Cardiac fibroblast (primary cell): Measurements from ENCODE around the gene SEZ6.

ENCODE experiments used
- DNase-seq, 2 donors: peaks; one replicate each; pipeline versions ENCODE4 v3.0.0 to v3.0.0-alpha.2; 2010; ENCODE audit warnings: low read depth in 2 of 2
- H3K4me3 ChIP-seq, 2 donors: replicated peaks in 1 of 2; 1 replicate in 1 of 2; 2 replicates in 1 of 2; pipeline ENCODE4 v1.5.1; 2011; ENCODE audit warnings: low read depth in 2 of 2, low read length in 2 of 2, mild to moderate bottlenecking in 2 of 2, moderate library complexity in 1 of 2
- TF ChIP-seq, protein P1 (sequence below): IDR thresholded peaks from one replicate; pipeline ENCODE4 v1.5.1; 2011; ENCODE audit warnings: low read depth, mild to moderate bottlenecking, low read length, inconsistent platforms

SEZ6 gene, protein sequence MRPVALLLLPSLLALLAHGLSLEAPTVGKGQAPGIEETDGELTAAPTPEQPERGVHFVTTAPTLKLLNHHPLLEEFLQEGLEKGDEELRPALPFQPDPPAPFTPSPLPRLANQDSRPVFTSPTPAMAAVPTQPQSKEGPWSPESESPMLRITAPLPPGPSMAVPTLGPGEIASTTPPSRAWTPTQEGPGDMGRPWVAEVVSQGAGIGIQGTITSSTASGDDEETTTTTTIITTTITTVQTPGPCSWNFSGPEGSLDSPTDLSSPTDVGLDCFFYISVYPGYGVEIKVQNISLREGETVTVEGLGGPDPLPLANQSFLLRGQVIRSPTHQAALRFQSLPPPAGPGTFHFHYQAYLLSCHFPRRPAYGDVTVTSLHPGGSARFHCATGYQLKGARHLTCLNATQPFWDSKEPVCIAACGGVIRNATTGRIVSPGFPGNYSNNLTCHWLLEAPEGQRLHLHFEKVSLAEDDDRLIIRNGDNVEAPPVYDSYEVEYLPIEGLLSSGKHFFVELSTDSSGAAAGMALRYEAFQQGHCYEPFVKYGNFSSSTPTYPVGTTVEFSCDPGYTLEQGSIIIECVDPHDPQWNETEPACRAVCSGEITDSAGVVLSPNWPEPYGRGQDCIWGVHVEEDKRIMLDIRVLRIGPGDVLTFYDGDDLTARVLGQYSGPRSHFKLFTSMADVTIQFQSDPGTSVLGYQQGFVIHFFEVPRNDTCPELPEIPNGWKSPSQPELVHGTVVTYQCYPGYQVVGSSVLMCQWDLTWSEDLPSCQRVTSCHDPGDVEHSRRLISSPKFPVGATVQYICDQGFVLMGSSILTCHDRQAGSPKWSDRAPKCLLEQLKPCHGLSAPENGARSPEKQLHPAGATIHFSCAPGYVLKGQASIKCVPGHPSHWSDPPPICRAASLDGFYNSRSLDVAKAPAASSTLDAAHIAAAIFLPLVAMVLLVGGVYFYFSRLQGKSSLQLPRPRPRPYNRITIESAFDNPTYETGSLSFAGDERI

DNA sequence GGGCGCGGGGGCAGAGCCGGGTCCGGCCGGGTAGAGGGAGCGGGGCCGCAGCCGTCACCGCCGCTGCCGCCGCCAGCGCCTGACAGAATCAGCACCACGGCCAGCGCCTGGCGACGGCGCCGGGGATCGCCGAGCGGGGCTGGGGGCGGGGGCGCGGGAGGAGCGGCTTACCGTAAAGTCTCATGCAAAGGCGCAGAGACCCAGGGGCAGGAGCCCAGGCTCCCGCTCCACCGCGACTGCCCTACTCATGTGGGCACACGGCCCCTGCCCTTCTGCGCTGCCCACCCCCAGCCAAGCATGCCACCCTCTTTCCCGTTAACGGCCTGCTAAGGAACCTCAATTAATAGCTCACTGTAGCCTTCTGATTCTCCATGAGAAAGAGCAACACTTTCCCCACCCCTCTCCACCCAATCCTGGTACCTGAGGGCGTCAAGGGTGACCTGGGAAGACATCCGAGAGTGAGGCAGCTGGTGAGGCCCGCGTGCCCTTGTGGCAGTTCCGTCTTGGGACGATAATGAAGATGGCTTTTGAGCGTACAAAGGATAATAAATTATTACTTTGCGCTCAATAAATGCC is at the start of gene SEZ6:
Gene SEZ6, minus strand, starts transcription at position 98 of the 576 bp plus-strand sequence. CDS start 164 bp downstream, outside the sequence.
- TF ChIP-seq, protein P1, sequence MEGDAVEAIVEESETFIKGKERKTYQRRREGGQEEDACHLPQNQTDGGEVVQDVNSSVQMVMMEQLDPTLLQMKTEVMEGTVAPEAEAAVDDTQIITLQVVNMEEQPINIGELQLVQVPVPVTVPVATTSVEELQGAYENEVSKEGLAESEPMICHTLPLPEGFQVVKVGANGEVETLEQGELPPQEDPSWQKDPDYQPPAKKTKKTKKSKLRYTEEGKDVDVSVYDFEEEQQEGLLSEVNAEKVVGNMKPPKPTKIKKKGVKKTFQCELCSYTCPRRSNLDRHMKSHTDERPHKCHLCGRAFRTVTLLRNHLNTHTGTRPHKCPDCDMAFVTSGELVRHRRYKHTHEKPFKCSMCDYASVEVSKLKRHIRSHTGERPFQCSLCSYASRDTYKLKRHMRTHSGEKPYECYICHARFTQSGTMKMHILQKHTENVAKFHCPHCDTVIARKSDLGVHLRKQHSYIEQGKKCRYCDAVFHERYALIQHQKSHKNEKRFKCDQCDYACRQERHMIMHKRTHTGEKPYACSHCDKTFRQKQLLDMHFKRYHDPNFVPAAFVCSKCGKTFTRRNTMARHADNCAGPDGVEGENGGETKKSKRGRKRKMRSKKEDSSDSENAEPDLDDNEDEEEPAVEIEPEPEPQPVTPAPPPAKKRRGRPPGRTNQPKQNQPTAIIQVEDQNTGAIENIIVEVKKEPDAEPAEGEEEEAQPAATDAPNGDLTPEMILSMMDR: no peak
- peak; percentile 51 to 70 for DNase-seq
- no peak within 1 kb of the TSS for H3K4me3 ChIP-seq

DNA sequence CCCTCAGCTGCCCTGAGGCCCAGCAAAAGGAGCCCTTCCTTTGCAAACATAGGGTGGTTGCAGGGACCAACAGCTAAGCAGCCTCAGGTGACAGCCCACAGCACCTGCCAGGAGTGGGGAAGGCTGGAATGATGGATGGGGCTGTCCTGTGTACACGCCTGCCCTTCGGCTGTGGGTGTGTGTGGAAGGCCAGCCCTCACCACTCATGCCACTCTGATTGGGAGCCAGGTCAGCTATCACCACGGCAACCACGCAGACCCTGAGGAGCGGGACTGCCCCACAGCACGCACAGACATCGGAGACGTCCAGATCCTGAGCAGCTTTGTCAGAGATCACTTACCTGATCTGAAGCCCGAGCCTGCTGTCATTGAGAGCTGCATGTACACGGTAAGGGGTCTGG is 49.0 kb upstream of the SEZ6 start:
- TF ChIP-seq, protein P1: no peak
- DNase-seq: no peak
- no peak overlapping the region for H3K4me3 ChIP-seq

DNA sequence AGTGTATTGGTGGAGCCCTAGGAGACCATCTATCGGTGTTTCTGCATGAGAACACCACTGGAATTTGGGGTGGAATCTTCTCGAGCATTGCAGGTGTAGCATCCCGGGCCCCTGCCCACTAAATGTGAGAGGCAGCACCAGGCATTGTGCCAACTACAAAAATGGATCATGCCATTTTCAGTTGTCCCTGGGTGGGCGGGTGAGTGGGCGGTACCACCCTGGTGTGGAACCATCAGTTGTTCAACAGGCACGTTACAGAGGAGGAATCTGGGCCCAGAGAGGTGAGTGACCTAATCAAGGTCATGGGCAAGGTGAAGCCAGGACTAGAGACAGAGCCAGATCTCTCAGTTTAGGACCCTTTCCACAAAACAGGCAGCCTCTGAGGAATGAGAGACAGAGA is 45.9 kb upstream of the SEZ6 start:
- TF ChIP-seq, protein P1: no peak

DNA sequence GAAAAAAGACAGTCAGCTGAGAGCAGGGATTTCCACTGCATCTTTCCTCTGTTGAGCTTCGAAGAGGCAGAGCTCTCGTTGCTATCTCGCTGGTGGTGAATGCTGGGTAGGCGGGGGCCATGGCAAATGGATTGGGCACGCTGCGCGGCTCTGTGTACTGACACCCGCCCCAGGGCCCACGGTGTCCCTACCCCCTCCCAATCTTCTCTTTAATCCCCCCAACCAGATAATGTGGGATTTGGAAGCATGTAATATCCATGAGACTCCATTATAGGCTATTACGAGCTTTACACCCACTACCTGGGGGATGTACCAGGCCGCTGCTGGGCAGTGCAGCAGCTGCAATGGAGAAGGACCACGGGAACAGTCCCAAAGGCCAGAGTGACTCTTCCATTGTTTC is 45.4 kb upstream of the SEZ6 start:
- TF ChIP-seq, protein P1: no peak
- no peak overlapping the region for H3K4me3 ChIP-seq
- no peak for DNase-seq

More for the DNA sequence above, 45.9 kb upstream of the SEZ6 start:
- no peak for DNase-seq
- H3K4me3 ChIP-seq: no peak overlapping the region

DNA sequence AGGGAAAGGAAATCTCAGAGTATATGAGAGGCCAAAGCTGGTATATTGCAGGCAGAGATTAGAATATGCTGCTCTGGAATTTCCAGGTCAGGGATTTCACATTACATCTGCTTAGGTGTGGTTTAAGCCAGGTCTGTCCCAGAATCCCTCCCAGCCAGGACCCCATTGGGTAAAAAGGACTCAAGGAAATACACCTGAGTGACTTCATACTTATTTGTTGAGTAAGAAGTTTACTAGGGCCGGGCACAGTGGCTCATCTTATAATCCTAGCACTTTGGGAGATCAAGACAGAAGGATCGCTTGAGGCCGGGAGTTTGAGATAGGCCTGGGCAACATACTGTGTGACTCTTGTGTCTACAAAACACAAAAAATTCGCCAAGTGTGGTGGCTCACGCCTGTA is 44.3 kb upstream of the SEZ6 start:
- H3K4me3 ChIP-seq: no peak overlapping the region
- TF ChIP-seq, protein P1: no peak
- no peak for DNase-seq

DNA sequence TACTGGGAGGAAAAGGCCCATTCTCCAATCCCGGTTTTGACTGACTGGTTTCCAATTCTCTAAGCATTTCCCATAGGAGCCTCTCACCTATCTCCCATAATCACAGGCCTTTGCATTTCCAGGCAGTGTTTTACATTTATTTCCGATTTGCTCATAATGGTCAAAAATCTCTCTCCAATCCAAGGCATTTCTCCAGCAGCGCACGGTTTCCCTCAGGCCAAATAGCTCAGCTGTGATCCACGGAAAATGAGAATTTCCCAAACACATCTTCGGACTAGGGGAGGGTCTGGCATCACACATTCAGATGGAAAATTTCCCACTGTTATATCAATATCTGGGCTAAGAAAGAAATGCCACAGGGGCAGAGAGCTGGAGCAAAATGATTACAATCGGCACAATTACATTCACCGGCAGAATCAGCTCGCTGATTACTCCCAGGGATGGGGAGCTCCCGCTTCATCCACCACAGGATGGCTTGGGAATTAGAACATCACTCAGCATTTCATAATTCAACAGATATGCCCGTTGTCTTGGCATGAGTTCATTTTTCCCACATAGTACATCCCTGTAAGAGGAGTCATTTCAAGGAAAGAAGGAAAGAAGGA is 43.8 kb upstream of the SEZ6 start:
- DNase-seq: no peak
- no peak overlapping the region for H3K4me3 ChIP-seq
- TF ChIP-seq, protein P1: no peak
